Measurements from ENCODE around the gene SPTBN5.

The SPTBN5 gene

GRCh38 chr15:41895491-41895890, 1.6 kb upstream of the SPTBN5 start:
- no peaks in the 10 kb centered on the region for H3K4me1 ChIP-seq (ENCODE audit: control insufficient read depth in 1 of 2, insufficient read depth in 1 of 2, low read depth in 1 of 2, low read length in 1 of 2)
- H3K9me3 ChIP-seq, result no peaks in the 10 kb centered on the region
- H3K36me3 ChIP-seq, result peaks cover 24% of the 10 kb centered on the region
- no peak overlapping the region for H3K4me3 ChIP-seq (ENCODE audit: low read depth in 1 of 2, low read length in 1 of 2)
- peaks cover 17% of the 10 kb centered on the region for H3K27me3 ChIP-seq
- H3K27ac ChIP-seq, result no peak overlapping the region
- TF ChIP-seq CTCF (IDR thresholded peaks at IDR 0.05), result no peak

- H3K27ac ChIP-seq, result no peak overlapping the region
- peaks cover 18% of the 10 kb centered on the region for H3K36me3 ChIP-seq
- no peaks in the 10 kb centered on the region for H3K4me1 ChIP-seq (ENCODE audit: control insufficient read depth in 1 of 2, insufficient read depth in 1 of 2, low read depth in 1 of 2, low read length in 1 of 2)
- no peaks in the 10 kb centered on the region for H3K9me3 ChIP-seq
- H3K4me3 ChIP-seq (ENCODE audit: low read depth in 1 of 2, low read length in 1 of 2), result no peak overlapping the region
- no peak for TF ChIP-seq CTCF (IDR thresholded peaks at IDR 0.05)
- peaks cover 17% of the 10 kb centered on the region for H3K27me3 ChIP-seq
These were observed 1.1 kb upstream of the SPTBN5 start for GRCh38 chr15:41894791-41895463.

GRCh38 chr15:41894251-41894790, 468 bp upstream of the SPTBN5 start:
- H3K36me3 ChIP-seq, result peaks cover 12% of the 10 kb centered on the region
- peaks cover 17% of the 10 kb centered on the region for H3K27me3 ChIP-seq
- no peak overlapping the region for H3K4me3 ChIP-seq (ENCODE audit: low read depth in 1 of 2, low read length in 1 of 2)
- H3K4me1 ChIP-seq (ENCODE audit: control insufficient read depth in 1 of 2, insufficient read depth in 1 of 2, low read depth in 1 of 2, low read length in 1 of 2), result no peaks in the 10 kb centered on the region
- TF ChIP-seq CTCF (IDR thresholded peaks at IDR 0.05), result no peak
- H3K9me3 ChIP-seq, result no peaks in the 10 kb centered on the region
- H3K27ac ChIP-seq, result no peak overlapping the region

GRCh38 chr15:41892621-41893421, 1.0 kb downstream of the SPTBN5 start:
- Histone ChIP-seq H3K27ac (no peak overlapping the region), H3K9me3 (no peaks in the 10 kb centered on the region), H3K36me3 (no peaks in the 10 kb centered on the region), H3K27me3 (peaks cover 17% of the 10 kb centered on the region), H3K4me1 (ENCODE audit: control insufficient read depth in 1 of 2, insufficient read depth in 1 of 2, low read depth in 1 of 2, low read length in 1 of 2) (no peaks in the 10 kb centered on the region), H3K4me3 (ENCODE audit: low read depth in 1 of 2, low read length in 1 of 2) (no peak overlapping the region)
- TF ChIP-seq CTCF (IDR thresholded peaks at IDR 0.05), result no peak

- Histone ChIP-seq H3K36me3 (no peaks in the 10 kb centered on the region), H3K4me1 (ENCODE audit: control insufficient read depth in 1 of 2, insufficient read depth in 1 of 2, low read depth in 1 of 2, low read length in 1 of 2) (no peaks in the 10 kb centered on the region), H3K9me3 (no peaks in the 10 kb centered on the region), H3K27ac (no peak overlapping the region), H3K27me3 (peaks cover 17% of the 10 kb centered on the region), H3K4me3 (ENCODE audit: low read depth in 1 of 2, low read length in 1 of 2) (no peak overlapping the region)
- TF ChIP-seq CTCF (IDR thresholded peaks at IDR 0.05), result no peak
These were observed 1.9 kb downstream of the SPTBN5 start for GRCh38 chr15:41891946-41892345.
